NOMO-1 treated with dmso at 0.1 percent for 144 hours (cell line): ENCODE measurements around the gene TRPM2.
"Not testable (repeated sequence)": the region's sequence is repeated elsewhere in the genome, so short reads cannot be mapped to it uniquely, and the experiment has no call there.

ENCODE experiments used
- DNase-seq: peaks from one replicate; lab custom pipeline; 2025; ENCODE audit not compliant: unreplicated experiment; lab: John Stamatoyannopoulos, UW

TRPM2 gene

DNA sequence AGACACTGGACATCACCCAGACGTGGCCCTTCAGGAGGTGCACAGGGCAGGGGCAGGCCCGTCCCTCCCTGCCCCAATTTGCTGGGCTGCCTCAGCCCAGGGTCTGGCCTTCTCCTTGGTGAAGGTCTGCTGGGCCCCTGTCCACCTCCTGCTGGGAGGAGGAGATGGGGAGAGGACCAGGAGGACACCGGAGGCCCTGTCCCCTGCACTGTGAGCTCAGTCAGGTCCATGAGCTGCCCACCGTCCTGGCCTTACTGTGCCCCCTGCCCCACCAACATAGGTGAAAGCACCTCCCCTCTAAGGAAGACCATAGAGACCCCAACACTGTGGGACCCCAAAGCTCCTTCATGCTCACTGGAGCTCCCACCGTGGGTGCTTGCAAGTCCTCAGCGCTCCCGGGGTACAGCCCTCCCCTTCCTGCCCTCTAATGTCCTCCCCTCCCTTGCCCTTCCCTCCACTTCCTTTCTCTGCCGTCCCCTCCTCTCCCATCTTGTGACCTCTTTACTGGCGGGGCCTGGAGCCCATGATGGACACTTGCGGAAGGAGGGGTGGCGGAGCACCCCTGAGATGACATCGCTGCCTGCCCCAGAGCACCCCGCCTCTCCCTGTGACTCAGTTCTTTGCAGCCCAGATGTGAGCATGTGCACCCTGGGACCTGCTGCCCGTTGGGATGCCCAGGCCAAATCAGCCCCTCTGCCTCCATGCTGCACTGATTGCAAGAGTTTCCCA, 106.5 kb downstream of the TRPM2 start:
- DNase-seq = no peak

DNA sequence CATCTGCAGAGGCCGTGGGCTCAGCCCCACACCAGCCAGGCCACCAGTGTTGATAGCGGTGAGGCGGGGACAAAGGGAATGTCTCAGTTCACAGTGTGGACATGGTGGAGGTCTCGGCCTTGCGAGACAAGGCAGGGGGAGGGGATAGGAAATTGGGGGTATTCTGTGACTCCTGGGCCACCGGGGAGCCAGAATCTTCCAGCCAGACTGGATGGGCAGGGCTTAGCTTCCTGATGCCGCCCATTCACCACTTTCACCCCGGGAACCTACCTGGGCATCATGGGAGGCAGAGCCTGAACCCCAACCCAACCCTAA, 107.0 kb downstream of the TRPM2 start:
- DNase-seq = no peak

DNA sequence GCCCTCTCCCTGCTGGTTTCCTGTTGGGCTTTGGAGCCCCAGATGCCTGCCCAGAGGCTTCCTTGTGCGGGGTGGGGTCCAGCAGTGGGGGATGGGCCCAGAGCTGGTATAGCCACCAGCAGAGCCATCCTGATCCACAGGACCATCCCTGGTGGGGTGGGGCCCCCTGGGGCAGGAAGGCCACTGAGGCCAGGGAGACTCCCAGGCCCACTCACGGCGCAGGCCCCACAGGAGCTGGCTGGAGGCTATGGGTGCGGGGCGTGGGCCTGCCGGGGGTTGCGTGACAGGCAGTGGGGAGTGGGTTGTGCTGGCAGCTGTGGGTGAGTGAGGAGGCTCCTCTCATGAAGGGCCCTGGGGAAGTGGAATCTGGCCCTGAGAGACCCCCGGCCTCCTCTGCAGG, 107.6 kb downstream of the TRPM2 start:
- no peak for DNase-seq

DNA sequence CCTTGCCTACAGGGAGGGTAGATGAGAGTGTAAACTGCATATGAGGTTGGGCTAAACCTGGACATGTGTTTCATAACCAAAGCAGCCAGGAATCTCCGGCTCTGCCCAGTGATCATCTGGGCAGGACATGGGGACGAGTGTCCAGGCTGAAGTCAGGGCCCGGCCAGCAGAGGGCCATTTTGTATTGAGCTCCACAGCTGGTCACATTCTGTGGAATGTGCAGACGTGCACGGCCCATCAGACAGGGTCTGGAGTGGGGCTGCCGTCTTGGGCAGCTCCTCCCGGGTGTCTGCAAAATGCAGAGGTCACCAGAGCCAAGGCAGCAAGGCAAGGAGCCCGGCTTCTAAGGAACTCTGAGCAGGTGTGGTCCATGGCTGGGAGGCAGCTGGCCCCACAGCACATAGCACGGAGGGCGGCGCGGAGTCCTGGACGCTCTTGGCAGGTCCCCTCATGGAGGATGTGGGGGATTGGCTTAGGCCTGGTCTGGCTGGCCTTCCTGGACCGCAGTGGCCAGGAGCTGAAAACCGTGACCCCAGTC, 108.1 kb downstream of the TRPM2 start:
- DNase-seq = no peak

DNA sequence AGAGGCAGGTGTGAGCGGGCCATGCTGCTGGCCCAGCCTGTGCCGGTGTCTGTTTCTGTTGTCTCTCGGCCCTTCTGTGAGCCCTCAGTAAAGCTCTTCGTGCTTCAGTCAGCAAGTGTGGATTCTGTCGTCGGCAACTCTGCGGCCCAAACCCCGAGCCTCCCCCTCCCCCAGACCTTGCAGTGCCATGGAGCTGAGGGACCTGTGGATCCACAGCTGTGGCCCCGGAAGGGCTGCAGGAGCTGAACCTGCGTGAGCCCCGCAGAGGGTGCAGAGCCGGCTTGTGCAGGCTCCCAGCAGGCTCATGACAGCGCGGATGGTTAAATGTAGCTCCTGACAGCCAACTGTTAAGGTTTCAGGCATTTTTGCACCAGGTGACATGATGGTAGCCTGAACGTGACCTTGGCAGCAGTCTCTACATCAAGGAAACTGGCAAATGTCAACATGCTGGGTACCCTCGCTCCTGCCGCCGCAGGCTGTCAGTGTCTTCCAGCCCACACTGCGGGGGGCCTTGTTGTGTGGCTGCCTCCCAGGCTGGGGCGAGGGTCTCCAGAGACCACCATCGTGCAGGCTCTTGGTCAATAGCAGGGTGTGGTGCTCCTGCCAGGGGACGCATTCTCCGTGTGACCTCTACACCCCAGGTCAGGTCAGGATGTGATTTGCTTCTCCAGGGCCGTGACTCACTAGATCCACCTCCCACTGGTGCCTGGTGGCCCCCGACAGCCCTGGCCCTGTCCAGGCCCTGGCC, 108.8 kb downstream of the TRPM2 start:
- DNase-seq = no peak

DNA sequence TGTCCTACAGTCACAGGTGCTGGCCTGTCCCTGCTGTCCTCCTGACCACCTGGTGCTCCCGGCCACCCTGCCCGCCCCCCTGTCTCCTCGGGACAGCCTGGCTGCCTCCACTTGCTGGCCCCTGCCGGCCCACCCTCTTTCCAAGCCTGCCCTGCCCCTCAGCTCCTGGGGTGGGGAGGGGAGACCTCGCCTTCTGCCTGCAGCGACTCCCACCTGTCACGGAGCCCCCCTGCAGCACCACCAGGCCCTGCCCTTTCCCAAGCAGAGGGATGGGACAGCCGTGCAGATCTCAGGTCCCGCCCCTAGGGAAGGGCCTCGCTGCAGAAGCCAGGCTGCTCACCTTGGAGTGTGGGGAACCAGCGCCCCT, 109.4 kb downstream of the TRPM2 start:
- DNase-seq = no peak

DNA sequence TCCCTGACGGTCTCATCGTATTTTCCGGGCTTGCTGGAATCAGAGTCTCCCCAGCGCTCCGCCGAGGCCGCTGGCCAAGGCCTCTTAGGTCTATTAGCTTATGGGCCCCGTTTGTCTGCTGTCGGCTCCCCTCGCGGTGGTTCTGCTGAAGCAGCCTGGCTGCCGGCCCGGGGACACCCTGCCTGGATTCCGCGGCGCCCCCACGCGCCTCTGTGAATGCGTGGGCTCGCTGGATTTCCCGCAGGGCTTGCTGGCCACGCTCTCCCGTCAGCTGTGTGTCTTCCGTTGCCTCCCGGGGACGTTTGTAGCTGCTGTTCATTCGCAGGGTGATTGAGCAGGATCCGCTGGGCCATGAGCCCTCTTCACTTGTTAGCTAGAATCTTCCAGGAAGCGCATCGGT, 110.3 kb downstream of the TRPM2 start:
- DNase-seq = no peak

DNA sequence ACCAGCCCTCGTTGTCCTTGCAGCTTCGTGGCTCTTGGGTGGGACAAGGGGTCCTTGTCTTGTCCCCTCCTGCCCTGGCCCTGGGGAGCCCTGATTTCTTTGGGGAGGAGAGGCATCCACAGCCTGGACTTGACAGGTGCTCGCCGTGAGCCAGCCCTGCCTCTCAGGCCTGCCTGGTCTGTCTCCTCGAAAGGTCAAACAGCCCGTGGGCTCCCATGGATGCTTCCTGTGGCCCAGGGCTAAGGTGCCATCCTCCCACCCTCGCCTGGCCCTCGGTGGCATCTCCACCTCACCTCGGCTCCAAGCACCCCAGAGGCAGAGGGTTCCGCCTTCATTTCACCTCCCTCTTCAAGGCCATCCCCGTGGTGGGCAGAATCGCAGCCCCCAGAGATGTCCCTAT, 110.9 kb downstream of the TRPM2 start:
- no peak for DNase-seq

DNA sequence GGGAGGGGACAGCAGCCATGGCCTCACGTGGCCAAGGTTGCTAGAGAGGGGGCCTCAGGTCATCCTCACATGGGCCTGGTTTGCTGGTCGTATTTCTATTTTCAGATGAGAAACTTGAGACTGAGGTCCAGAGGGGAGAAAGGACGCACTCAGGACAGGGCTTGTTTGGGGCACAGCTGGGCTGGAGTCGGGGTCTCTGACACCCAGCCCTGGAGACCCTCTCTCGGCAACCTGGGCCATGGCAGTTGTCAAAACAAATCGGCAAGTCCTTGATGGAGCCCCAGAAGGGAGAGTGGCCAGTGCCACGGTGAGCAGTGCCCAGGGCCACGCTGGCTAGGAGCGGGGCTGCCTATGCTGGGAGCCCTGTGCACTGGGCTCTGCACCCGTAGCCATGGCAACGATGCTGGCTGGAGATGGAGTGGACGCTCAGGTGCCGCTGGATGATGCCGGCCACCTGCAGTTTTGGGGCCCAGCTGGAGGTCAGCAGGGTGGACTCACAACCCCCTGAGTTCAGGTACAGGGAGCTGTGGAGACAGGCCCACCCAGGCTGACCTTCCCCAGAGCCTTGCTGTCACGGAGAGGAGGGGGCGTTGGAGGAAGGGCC, 113.0 kb downstream of the TRPM2 start:
- DNase-seq = no peak

DNA sequence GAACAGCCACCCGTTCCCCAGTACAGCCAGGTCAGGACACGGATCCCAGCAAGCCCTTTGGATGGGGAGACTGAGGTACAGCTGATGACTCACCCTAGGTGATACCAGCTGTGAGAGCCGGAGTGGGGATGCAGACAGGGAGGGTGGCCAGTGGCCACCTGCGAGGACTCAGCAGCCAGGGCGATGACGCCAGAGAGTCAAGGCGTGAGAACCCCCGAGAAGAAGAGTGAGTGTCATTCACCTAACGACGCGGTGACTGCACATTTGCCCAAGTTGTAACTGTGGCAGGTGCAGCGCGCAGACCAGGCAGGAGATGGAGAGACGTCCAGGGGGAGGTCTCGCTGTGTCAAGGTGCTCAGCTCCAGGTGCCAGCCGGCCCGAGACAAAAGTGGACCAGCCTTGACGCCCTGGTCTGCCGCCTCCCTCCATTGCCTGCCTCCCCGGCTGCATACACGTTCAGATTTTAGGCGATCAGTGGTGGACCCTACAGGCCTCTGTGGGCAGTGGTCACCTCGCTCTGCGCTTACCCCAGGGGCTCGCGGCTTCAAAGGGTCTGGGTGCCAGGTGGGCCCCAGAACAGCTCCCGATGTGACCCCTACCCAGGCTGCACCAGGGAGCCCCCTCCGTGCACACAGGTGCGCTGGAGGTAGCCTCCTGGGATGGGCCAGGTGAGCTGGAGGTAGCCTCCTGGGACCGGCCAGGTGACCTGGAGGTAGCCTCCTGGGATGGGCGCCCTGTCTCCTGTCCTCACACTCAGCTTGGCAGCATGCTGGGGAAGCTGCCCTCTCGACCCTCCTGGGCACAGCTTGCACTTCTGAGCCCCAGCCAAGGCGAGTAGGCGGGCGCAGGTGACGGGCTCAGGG, 113.8 kb downstream of the TRPM2 start:
- no peak for DNase-seq

DNA sequence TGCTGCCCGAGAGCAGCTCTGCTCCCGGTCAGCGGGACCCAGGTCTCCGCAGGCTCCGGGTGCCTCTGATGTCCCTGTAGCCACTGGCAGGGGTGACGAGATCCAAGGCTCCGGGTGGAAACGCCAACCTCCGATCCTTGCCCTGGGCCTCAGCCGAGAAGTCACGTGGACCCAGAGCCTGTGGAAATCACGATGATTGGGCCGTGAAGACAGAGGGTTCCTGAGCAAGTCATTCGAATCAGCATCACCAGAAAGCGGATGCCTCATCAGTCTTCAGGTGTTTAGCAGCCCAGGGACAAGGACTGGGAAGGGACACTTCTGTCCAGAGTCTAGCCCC, 114.4 kb downstream of the TRPM2 start:
- no peak for DNase-seq

DNA sequence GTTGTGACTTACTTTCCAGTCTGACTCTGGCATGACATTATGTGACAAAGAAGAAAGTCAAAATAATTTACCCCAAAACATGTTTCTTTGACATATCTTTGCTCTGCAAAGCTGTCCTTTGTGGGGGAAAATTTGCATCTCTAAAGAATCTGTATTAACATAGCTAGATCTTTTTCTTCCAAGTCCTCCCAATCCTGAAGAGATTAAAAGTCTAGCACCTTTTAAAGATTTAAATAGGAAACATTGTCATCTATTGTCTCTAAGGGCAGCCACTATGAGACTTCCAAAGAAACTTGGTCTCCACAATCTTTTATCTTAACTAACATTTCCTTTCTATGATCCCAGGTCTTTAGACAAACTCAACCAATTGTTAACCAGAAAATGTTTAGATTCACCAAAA, 117.9 kb downstream of the TRPM2 start:
- no peak for DNase-seq

DNA sequence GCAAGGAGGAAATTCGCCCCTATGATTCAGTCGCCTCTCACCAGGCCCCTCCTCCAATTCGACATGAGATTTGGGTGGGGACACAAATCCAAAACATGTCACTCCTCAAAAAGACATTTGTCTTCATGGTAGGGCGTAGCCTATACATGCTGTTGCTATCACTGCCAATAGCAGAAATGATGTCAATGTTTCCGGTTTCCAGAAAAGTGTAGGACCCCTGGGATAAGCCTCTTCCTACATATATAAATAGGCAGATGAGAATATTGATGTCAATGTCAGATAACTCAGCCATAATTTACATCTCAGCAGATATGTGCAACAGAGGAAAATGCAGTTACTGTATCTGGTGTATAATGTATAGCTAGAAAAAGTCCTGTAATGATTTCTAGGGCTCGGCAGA, 118.6 kb downstream of the TRPM2 start:
- DNase-seq = no peak

DNA sequence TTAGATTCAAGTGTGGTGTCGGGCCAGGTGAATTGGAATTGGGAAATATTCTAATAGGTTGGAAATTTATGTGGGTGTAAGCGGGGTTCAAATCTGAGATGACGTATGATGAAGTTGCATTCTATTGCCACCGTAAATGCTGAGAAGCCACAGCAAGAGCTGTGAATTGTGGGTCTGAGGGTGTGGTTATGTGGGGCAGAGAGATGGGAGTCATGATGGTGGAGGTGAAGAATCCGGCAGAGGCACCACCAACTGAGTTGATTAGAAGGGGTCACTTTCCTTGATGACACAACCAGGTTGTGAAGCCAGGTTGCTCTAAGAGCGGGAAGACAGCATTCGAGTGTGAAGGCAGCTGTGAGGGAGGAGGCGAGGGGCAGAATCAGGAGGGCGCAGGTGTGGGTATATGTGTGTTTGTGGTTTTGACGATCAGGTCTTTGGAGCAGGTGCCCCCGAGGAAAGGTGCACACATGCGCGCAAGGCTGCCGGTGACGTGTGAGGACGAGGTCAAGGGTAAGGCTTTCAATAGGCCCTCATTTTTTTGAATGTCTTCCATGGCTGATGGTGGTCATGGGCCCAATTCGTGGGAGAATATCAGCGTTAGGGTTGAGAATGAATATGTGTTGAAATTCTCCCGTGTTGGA, 120.6 kb downstream of the TRPM2 start:
- no peak for DNase-seq

DNA sequence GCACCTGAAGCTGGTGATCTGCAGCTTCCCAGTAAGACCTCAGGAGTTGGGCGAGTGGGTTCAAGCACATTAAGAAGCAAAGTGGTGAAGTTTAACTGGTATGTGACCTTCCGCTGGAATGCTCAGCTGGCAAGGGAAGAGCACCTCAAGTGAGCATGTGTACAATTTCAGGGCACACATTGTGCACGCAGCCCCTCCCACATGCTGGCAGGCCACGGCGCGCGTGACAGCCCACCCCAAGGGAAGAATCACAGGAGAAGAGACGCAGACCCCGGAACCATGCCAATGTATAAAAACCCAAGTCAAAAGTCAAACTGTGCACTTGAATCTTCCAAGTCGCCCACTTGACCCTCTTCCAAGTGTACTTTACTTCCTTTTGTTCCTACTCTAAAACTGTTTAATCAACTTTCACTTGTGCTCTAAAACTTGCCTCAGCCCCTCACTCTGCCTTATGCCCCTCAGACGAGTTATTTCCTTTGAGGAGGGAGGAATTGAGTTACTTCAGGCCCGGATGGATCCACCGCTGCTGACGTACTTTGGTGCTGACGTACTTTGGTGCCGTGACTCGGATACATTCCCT, 121.9 kb downstream of the TRPM2 start:
- DNase-seq = no peak

DNA sequence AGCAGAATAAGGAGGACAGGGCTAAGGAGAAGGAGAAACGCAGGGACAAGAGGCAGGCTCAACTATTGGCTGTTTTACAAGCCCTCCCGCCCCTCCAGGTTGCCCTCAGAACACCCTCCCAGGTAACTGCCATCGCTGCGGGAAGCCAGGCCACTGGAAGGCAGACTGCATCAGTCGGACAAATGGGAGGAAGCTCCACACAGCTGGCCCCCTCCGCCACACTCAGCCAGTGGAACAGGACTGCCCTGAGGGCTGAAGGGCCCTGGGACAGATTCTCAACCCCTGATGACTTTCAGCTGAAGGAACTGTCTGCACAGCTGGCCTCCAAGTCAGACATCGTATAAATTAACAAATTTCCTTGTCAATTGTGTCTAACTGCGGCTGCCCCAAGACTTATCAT, 123.7 kb downstream of the TRPM2 start:
- no peak for DNase-seq

DNA sequence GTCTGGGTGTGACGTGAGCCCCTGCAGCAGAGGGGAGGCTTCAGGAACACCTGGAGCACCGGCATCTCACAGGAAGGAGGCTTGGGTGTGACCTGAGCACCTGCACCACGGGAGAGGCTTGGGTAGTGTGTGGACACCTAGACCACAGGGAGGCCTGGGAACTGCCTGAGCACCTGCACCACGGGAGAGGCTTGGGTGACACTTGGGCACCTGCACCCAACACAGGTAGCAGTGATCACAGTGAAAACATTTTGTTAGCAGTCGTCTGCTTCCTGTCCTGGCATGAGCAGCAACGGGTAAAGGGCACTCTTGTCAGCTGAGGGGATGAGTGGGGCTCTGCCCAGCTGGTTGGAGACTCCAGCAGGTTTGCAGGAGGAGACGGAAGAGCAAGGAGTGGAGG, 124.3 kb downstream of the TRPM2 start:
- no peak for DNase-seq

DNA sequence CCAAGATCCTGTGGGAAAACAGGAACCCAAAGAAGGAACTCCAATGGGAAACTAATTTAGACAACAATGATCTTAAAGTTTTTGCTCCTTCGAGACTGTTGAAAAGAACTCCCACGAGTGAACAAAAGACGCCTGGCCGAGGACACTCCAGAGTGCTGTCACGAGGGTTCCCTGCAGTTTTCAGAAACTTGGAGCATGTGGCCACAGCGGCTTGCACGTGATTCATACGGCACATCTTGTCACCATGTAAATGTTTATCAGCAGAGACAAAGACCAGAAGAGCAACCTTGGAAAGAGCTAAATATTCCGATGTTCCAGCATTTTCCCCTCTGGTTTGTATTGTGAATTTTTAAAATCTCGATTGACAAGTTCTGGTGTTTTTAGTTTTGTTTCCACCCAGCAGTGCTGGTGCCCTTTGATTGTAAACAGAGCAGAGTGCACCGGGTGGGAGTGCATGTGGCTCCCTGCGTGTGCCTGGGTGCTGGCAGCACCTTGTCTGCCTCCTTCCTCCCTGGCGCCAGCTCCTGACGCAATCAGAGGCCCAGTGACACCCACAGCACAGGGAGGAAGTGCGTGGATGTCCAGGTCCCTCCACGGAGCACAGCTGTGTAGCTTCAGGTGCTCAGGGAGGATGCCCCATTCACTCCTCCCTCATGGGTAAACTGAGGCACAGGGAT, 124.8 kb downstream of the TRPM2 start:
- no peak for DNase-seq

DNA sequence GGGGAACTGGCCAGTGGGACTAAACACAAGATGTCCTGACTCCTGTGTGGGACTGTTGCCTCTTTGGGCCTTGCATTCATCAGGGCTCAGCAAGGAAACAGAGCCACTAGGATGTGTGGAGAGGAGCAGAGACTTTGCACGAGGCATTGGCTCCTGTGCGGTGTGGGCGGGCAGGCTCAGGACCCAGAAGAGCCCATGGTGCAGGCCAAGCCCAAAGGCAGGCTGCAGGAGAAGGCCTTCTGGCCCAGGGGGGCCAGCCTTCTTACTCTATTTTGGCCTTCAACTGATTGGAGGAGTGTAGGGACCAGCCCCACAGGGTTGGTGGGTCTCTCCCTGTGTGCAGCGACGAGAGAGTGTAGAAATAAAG, 125.4 kb downstream of the TRPM2 start:
- no peak for DNase-seq

DNA sequence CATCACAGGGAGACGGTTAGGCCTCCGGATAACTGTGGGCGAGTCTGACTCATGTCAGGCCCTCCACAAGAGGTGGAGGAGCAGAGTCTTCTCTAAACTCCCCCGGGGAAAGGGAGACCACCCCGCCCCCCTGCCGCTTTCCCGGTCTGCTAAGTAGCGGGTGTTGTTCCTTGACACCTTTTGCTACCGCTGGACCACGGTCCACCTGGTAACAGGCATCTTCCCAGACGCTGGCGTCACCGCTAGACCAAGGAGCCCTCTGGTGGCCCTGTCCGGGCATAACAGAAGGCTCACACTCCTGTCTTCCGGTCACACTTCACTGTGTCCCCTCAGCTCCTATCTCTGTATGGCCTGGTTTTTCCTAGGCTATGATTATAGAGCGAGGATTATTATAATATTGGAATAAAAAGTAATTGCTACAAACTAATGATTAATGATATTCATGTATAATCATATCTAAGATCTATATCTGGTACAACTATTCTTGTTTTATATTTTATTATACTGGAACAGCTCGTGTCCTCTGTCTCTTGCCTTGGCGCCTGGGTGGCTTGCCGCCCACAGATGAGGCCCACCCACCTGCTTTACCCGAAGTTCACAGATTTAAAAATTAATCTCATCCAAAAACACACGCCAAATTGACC, 126.3 kb downstream of the TRPM2 start:
- DNase-seq = not testable (repeated sequence)
